H1 (cell line): ENCODE data around the gene HSD17B10. TPM values are rescaled to one million over a fixed set of nuclear protein-coding genes. Genes with fewer than 3 reads are reported as not detected.

Experiments
- CTCF ChIA-PET: fragments of 300-600 bp; sonication (Branson Sonifier 250); formaldehyde crosslinking; loops from one replicate; lab custom pipeline; 2021; ENCODE audit not compliant: partially characterized antibody; lab: Charles Lee
- POLR2A ChIA-PET: fragments of 300-600 bp; sonication (Branson Sonifier 250); formaldehyde crosslinking; loops from one replicate; lab custom pipeline; 2021; ENCODE audit warnings: inconsistent platforms; ENCODE audit not compliant: partially characterized antibody; lab: Charles Lee
- DNase-seq, 2 experiments: peaks; one replicate each; pipeline versions ENCODE4 v3.0.0 to v3.0.0-alpha.2; 2010 to 2022; ENCODE audit warnings: low spot score in 2 of 2, low read depth in 1 of 2, mixed read lengths in 1 of 2
- FAIRE-seq: peaks from 2 replicates; lab custom pipeline; 2011; peaks lifted over from hg19 to GRCh38; lab: Jason Lieb, UNC
- H2AFZ ChIP-seq: 2 replicates; pipeline ENCODE4 v1.8.1; 2012; ENCODE audit warnings: low read length, inconsistent platforms
- H2AK5ac ChIP-seq: 2 replicates; pipeline ENCODE4 v1.6.1; 2013; ENCODE audit warnings: low read depth, low read length
- H2BK120ac ChIP-seq: replicated peaks from 2 replicates; pipeline ENCODE3; 2013; ENCODE audit warnings: low read depth, low read length, inconsistent platforms
- H2BK12ac ChIP-seq: 2 replicates; pipeline ENCODE4 v1.6.1; 2013; ENCODE audit warnings: low read depth, low read length
- H2BK15ac ChIP-seq: 2 replicates; pipeline ENCODE4 v1.6.1; 2013; ENCODE audit warnings: low read length
- H2BK20ac ChIP-seq: 2 replicates; pipeline ENCODE4 v1.6.1; 2013; ENCODE audit warnings: low read length
- H2BK5ac ChIP-seq: 2 replicates; pipeline ENCODE4 v1.6.1; 2013; ENCODE audit warnings: low read depth, low read length
- H3K14ac ChIP-seq: 2 replicates; pipeline ENCODE4 v1.6.1; 2013; ENCODE audit warnings: inconsistent platforms; ENCODE audit not compliant: insufficient read length
- H3K18ac ChIP-seq: 2 replicates; pipeline ENCODE4 v1.6.1; 2013; ENCODE audit warnings: low read length; ENCODE audit errors: extremely low read depth
- H3K23ac ChIP-seq: 2 replicates; pipeline ENCODE4 v1.6.1; 2013; ENCODE audit warnings: inconsistent platforms; ENCODE audit not compliant: insufficient read length
- H3K23me2 ChIP-seq: 2 replicates; pipeline ENCODE4 v1.6.1; 2013; ENCODE audit warnings: low read depth, low read length
- H3K27ac ChIP-seq: 2 replicates; pipeline ENCODE4 v1.6.1; 2011; ENCODE audit warnings: low read depth, low read length, inconsistent platforms
- H3K27me3 ChIP-seq, 4 experiments: replicated peaks in 1 of 4; 1 replicate in 1 of 4; 2 replicates in 3 of 4; pipeline versions ENCODE4 v1.6.1 to v1.8.1; 2011 to 2013; ENCODE audit warnings: low read length in 3 of 4, mild to moderate bottlenecking in 3 of 4, inconsistent platforms in 2 of 4, mixed read lengths in 2 of 4, moderate library complexity in 1 of 4; ENCODE audit not compliant: control insufficient read depth in 3 of 4, insufficient read depth in 3 of 4; ENCODE audit errors: extremely low read depth in 1 of 4
- H3K36me3 ChIP-seq, 4 experiments: 2 replicates each; pipeline versions ENCODE4 v1.6.1 to v1.8.1; 2011 to 2013; ENCODE audit warnings: mild to moderate bottlenecking in 4 of 4, low read length in 3 of 4, moderate library complexity in 2 of 4, control low read depth in 1 of 4, inconsistent platforms in 1 of 4; ENCODE audit not compliant: insufficient read depth in 4 of 4, control insufficient read depth in 2 of 4
- H3K4ac ChIP-seq: replicated peaks from 2 replicates; pipeline ENCODE3; 2013; ENCODE audit warnings: low read length, low read depth, mixed read lengths, inconsistent platforms; ENCODE audit not compliant: insufficient read length
- H3K4me1 ChIP-seq, 4 experiments: replicated peaks in 1 of 4; 1 replicate in 1 of 4; 2 replicates in 3 of 4; pipeline versions ENCODE4 v1.6.1 to v1.8.1; 2011 to 2013; ENCODE audit warnings: low read length in 3 of 4, inconsistent platforms in 2 of 4, mixed read lengths in 1 of 4; ENCODE audit not compliant: insufficient read depth in 4 of 4, control insufficient read depth in 3 of 4
- H3K4me2 ChIP-seq, 2 experiments: 2 replicates each; pipeline versions ENCODE4 v1.6.1 to v1.8.1; 2011 to 2013; ENCODE audit warnings: low read depth in 2 of 2, low read length in 2 of 2, control low read depth in 1 of 2, inconsistent platforms in 1 of 2, mild to moderate bottlenecking in 1 of 2; ENCODE audit not compliant: insufficient read depth in 1 of 2
- H3K4me3 ChIP-seq, 4 experiments: fragments of 200-600, 300-600 bp in 1 of 4; sonication (generic), shearing (Covaris generic), sonication (Bioruptor Twin) in 1 of 4; 2 replicates each; pipeline versions ENCODE4 v1.5.1 to v1.8.1; 2011 to 2016; ENCODE audit warnings: low read length in 4 of 4, low read depth in 3 of 4, control low read depth in 2 of 4, inconsistent platforms in 2 of 4, mild to moderate bottlenecking in 2 of 4, mixed read lengths in 1 of 4, moderate library complexity in 1 of 4; ENCODE audit not compliant: insufficient read depth in 2 of 4; ENCODE audit errors: extremely low read depth in 1 of 4
- H3K56ac ChIP-seq: replicated peaks from 2 replicates; pipeline ENCODE3; 2013; ENCODE audit warnings: low read depth, mild to moderate bottlenecking, mixed read lengths, low read length, inconsistent platforms; ENCODE audit not compliant: insufficient read length
- H3K79me1 ChIP-seq: 2 replicates; pipeline ENCODE4 v1.6.1; 2013; ENCODE audit warnings: low read depth, low read length, control low read depth
- H3K79me2 ChIP-seq, 2 experiments: 2 replicates each; pipeline versions ENCODE4 v1.6.1 to v1.8.1; 2012 to 2013; ENCODE audit warnings: low read length in 2 of 2, mild to moderate bottlenecking in 2 of 2, inconsistent platforms in 1 of 2; ENCODE audit not compliant: insufficient read depth in 2 of 2, control insufficient read depth in 1 of 2
- H3K9ac ChIP-seq, 4 experiments: replicated peaks in 1 of 4; 1 replicate in 1 of 4; 2 replicates in 3 of 4; pipeline versions ENCODE4 v1.6.1 to v1.8.1; 2011 to 2013; ENCODE audit warnings: low read depth in 3 of 4, low read length in 3 of 4, control low read depth in 2 of 4, mild to moderate bottlenecking in 2 of 4, moderate library complexity in 2 of 4, inconsistent platforms in 1 of 4; ENCODE audit errors: extremely low read depth in 1 of 4
- H3K9me3 ChIP-seq, 2 experiments: 2 replicates each; pipeline versions ENCODE4 v1.6.1 to v1.8.1; 2012 to 2013; ENCODE audit warnings: mild to moderate bottlenecking in 2 of 2, moderate library complexity in 2 of 2, control low read depth in 1 of 2, inconsistent platforms in 1 of 2, low read depth in 1 of 2, low read length in 1 of 2, mixed read lengths in 1 of 2; ENCODE audit not compliant: insufficient read depth in 2 of 2
- H4K20me1 ChIP-seq, 2 experiments: replicated peaks in 1 of 2; 2 replicates each; pipeline versions ENCODE3 to v1.8.1; 2011 to 2013; ENCODE audit warnings: inconsistent platforms in 2 of 2, low read length in 2 of 2, mild to moderate bottlenecking in 1 of 2; ENCODE audit not compliant: insufficient read depth in 2 of 2, control insufficient read depth in 1 of 2
- H4K5ac ChIP-seq: 2 replicates; pipeline ENCODE4 v1.6.1; 2013; ENCODE audit warnings: low read length, low read depth, mixed read lengths, inconsistent platforms; ENCODE audit not compliant: insufficient read length
- H4K8ac ChIP-seq: 2 replicates; pipeline ENCODE4 v1.8.0; 2013; ENCODE audit warnings: mild to moderate bottlenecking, moderate library complexity, low read length, inconsistent platforms; ENCODE audit not compliant: insufficient read depth; ENCODE audit errors: extremely low read depth
- H4K91ac ChIP-seq: replicated peaks from 2 replicates; pipeline ENCODE3; 2013; ENCODE audit warnings: low read length, mixed read lengths, inconsistent platforms; ENCODE audit not compliant: insufficient read length
- GTF2F1 ChIP-seq: IDR thresholded peaks from 2 replicates; pipeline ENCODE4 v1.6.1; 2012; ENCODE audit warnings: low read depth, low read length, improper control_type of control experiment, borderline replicate concordance
- MAX ChIP-seq: IDR thresholded peaks from 2 replicates; pipeline ENCODE4 v1.6.1; 2012; ENCODE audit warnings: inconsistent platforms
- NRF1 ChIP-seq: IDR thresholded peaks from 2 replicates; pipeline ENCODE4 v1.6.1; 2011; ENCODE audit warnings: mild to moderate bottlenecking, low read depth, low read length, improper control_type of control experiment
- SIX5 ChIP-seq: IDR thresholded peaks from 2 replicates; pipeline ENCODE4 v1.6.1; 2011; ENCODE audit warnings: mild to moderate bottlenecking, low read depth, low read length
- TAF1 ChIP-seq: IDR thresholded peaks from 2 replicates; pipeline ENCODE4 v1.6.1; 2011; ENCODE audit warnings: mild to moderate bottlenecking, low read depth, low read length
- WGBS, 2 experiments: shearing (Covaris generic) in 1 of 2; methylation state at CpG; one replicate each; pipeline versions ENCODE4 v1.1.6 to v1.1.7; 2013 to 2015; ENCODE audit warnings: low lambda C conversion rate in 2 of 2, mixed read lengths in 2 of 2, inconsistent platforms in 1 of 2, low coverage in 1 of 2, missing lambda C conversion rate in 1 of 2; ENCODE audit not compliant: insufficient replicate concordance in 2 of 2, insufficient coverage in 1 of 2, insufficient read length in 1 of 2; ENCODE audit errors: extremely low coverage in 1 of 2, missing lambda C conversion rate in 1 of 2; 5-methylcytosine and 5-hydroxymethylcytosine counted together
- polyA plus RNA-seq, 7 experiments: library from polyadenylated mRNA; depleted of rRNA in 3 of 7; stranded (reverse) in 5 of 7; unstranded in 2 of 7; fragments of >200 nt in 5 of 7; fragments of 200-250 nt in 2 of 7; gene quantifications; 1 replicate in 5 of 7; 2 replicates in 1 of 7; 4 replicates in 1 of 7; pipeline versions ENCODE4 v1.2.1 to v1.2.3, GENCODE V29; 2011 to 2013; ENCODE audit warnings: missing spikeins in 2 of 7, mixed read lengths in 2 of 7
- total RNA-seq: library from RNA; stranded (reverse); fragmentation: NEBNext Ultra II Directional; extraction: Animal tissue kit (Norgen Biotek cat#: 25700); gene quantifications from 2 replicates; pipeline ENCODE4 v1.2.1, GENCODE V29; 2021

Gene HSD17B10
- total and polyA plus RNA-seq, 2 of the 8 experiments (the other 6 are each of a cell fraction or from before 2014, with no cell fraction given), result 114 to 236 TPM

GRCh38 chrX:53447441-53447840, 13.3 kb upstream of the HSD17B10 start:
- no peaks in the 10 kb centered on the region for H3K79me2 ChIP-seq
- H3K36me3 ChIP-seq, result no peaks in the 10 kb centered on the region
- no peak overlapping the region for H2AFZ ChIP-seq
- no peak overlapping the region for H4K5ac ChIP-seq
- H2BK120ac ChIP-seq, result no peak overlapping the region
- no peak for FAIRE-seq
- H3K4me1 ChIP-seq, result no peaks in the 10 kb centered on the region
- H3K23me2 ChIP-seq, result no peaks in the 10 kb centered on the region
- no peak overlapping the region for H3K9ac ChIP-seq
- H2BK12ac ChIP-seq, result no peak overlapping the region
- H4K91ac ChIP-seq, result no peak overlapping the region
- 80% methylated on average over 2 of the region's 2 CpGs; no CpG with 5 or more reads in 1 of the 2 experiments for WGBS, 2 experiments
- H2BK5ac ChIP-seq, result no peak overlapping the region
- no peak overlapping the region for H3K14ac ChIP-seq
- POLR2A ChIA-PET, result no interaction called here
- no peaks in the 10 kb centered on the region for H4K20me1 ChIP-seq
- H3K56ac ChIP-seq, result no peak overlapping the region
- no peak overlapping the region for H3K4me3 ChIP-seq
- H3K4ac ChIP-seq, result no peak overlapping the region
- no peaks in the 10 kb centered on the region for H3K79me1 ChIP-seq
- DNase-seq, result no peak
- TF ChIP-seq NRF1, result no peak
- no peak for TF ChIP-seq SIX5
- TF ChIP-seq GTF2F1, result no peak
- no peak for TF ChIP-seq MAX
- no peak for TF ChIP-seq TAF1
- CTCF ChIA-PET, result interaction anchor here (0.7 to 4.5 kb wide), 11 partner anchors 11 to 213 kb away, joined by 3 to 36 read pairs (median 4); partner anchors contain the start of genes RIBC1 and SMC1A
- H2BK20ac ChIP-seq, result no peak overlapping the region
- no peaks in the 10 kb centered on the region; a peak in 1 of 7 replicates for H3K27me3 ChIP-seq
- no peak overlapping the region for H3K4me2 ChIP-seq
- no peak overlapping the region for H3K27ac ChIP-seq
- H4K8ac ChIP-seq, result no peak overlapping the region
- no peak overlapping the region for H3K23ac ChIP-seq
- no peak overlapping the region for H2AK5ac ChIP-seq
- no peak overlapping the region for H2BK15ac ChIP-seq
- H3K9me3 ChIP-seq, result no peaks in the 10 kb centered on the region
- H3K18ac ChIP-seq, result no peak overlapping the region
